Measurements from ENCODE around the gene IRX2.

IRX2 gene

DNA sequence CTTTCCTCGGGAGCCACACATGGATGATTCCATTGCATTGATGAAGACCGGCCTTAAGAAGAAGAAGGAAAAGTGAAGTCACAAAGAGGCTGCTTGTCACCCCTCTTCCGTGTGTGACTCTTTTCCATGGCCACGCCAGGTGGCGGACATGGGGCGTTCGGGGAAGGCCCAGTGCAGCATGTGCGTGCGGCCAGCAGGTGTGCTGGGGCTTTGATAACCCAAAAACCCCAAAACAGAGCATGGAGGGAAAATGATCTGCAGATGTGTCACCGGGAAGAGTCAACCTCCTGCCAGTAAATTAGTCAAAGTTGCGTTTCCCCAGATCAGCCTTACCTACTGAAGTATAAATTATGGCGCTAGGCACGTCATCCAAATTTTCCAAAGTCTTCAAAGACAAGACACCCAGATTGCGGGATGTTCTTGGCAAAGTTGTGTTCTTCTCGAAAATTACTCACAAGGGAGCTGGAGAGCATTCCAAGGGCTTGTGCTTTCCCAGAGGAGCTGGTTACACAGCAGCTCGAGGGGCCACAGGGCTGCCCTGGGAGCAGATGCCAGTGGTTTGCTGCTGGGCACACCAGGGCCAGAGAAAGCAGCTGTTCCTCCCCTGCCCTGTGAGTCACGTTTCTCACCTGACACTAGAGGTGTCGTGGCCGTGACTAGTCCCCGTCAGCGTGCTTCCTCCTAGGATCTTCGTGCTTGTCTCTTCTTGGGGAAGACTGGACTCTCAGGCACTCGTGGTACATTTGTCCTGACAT is 53.9 kb downstream of the IRX2 start:
- DNase-seq, result no peak

DNA sequence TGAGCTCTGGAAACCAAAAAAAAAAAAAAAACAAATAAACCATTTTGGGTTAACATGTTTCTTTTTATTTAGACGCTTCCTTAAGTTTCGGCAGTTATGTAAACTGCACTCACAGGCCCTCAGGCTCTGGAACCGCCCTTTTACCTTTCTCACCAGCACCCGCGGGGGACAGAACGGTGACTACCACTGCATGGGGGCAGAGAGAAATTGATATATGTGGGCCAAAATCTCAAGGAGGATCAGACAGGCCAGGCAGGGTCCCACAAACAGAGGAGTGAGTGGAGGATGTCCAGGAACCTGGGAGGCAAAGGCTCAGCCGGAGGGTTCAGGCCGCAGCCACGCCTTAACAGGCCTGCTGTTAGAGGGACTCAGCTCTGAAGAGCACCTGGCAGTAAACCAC is 54.4 kb downstream of the IRX2 start:
- DNase-seq, result no peak

All from amygdala (tissue), 56 donors.